Spleen (tissue), 11 donors: ENCODE data around the gene PDE6H. TPM values are rescaled to one million over a fixed set of nuclear protein-coding genes. Genes with fewer than 3 reads are reported as not detected.

Source experiments
- DNase-seq: peaks from one replicate; pipeline ENCODE4 v3.0.0-alpha.2; 2020
- H3K27ac ChIP-seq, 8 donors: fragments of 200-600 bp; sonication (generic) in 7 of 8; 1 replicate in 4 of 8; 2 replicates in 4 of 8; pipeline versions ENCODE4 v1.5.0 to v1.8.0; 2016 to 2021; ENCODE audit warnings: inconsistent platforms in 4 of 8, mild to moderate bottlenecking in 4 of 8, moderate library complexity in 1 of 8
- H3K27me3 ChIP-seq, 7 donors: fragments of 200-600 bp; sonication (generic) in 6 of 7; replicated peaks in 1 of 7; 1 replicate in 4 of 7; 2 replicates in 3 of 7; pipeline versions ENCODE4 v1.5.0 to v1.8.0; 2016 to 2021; ENCODE audit warnings: inconsistent platforms in 3 of 7, mild to moderate bottlenecking in 1 of 7
- H3K36me3 ChIP-seq, 6 donors: fragments of 200-600 bp; sonication (generic) in 5 of 6; 1 replicate in 4 of 6; 2 replicates in 2 of 6; pipeline versions ENCODE4 v1.5.0 to v1.8.0; 2016 to 2021; ENCODE audit warnings: inconsistent platforms in 2 of 6
- H3K4me1 ChIP-seq, 6 donors: fragments of 200-600 bp; sonication (generic) in 5 of 6; 1 replicate in 3 of 6; 2 replicates in 3 of 6; pipeline versions ENCODE4 v1.5.0 to v1.8.0; 2016 to 2021; ENCODE audit warnings: inconsistent platforms in 3 of 6
- H3K4me3 ChIP-seq, 8 donors: fragments of 200-600 bp; sonication (generic) in 7 of 8; 1 replicate in 4 of 8; 2 replicates in 4 of 8; pipeline versions ENCODE4 v1.5.0 to v1.8.0; 2016 to 2021; ENCODE audit warnings: inconsistent platforms in 4 of 8, mild to moderate bottlenecking in 4 of 8, moderate library complexity in 2 of 8
- H3K9me3 ChIP-seq, 8 donors: fragments of 200-600 bp; sonication (generic) in 7 of 8; 1 replicate in 4 of 8; 2 replicates in 4 of 8; pipeline versions ENCODE4 v1.5.0 to v1.8.0; 2016 to 2021; ENCODE audit warnings: inconsistent platforms in 4 of 8
- CTCF ChIP-seq, 11 experiments: fragments of 200-600 bp in 7 of 11; fragments of 450-650 bp in 4 of 11; sonication (generic) in 4 of 11; IDR thresholded peaks in 8 of 11; conservative IDR thresholded peaks in 3 of 11; 1 replicate in 7 of 11; 2 replicates in 4 of 11; pipeline versions ENCODE4 v1.4.0 to v1.8.0; 2016 to 2021; ENCODE audit warnings: antibody characterized with exemption in 11 of 11, inconsistent platforms in 4 of 11, mild to moderate bottlenecking in 1 of 11
- POLR2A ChIP-seq, 3 donors: fragments of 450-650 bp; IDR thresholded peaks; one replicate each; pipeline ENCODE4 v1.5.1; 2017; ENCODE audit warnings: antibody characterized with exemption in 3 of 3, mild to moderate bottlenecking in 1 of 3
- POLR2AphosphoS5 ChIP-seq, 3 donors: sonication (generic); formaldehyde crosslinking; IDR thresholded peaks; one replicate each; pipeline ENCODE4 v1.5.1; 2017; ENCODE audit warnings: antibody characterized with exemption in 3 of 3
- WGBS, 5 donors: extraction: QIAGEN DNeasy Blood & Tissue Kit in 3 of 5; methylation state at CpG; one replicate each; pipeline versions ENCODE4 v1.1.5 to v1.1.7; 2013 to 2018; 5-methylcytosine and 5-hydroxymethylcytosine counted together
- intact Hi-C: fragments of 100-400 bp; cut with DNase I; formaldehyde crosslinking; loops from one replicate; pipeline ENCODE4 v1.15.0; 2023; ENCODE audit warnings: low total_unique reads
- polyA plus RNA-seq, 3 donors: library from polyadenylated mRNA; stranded (reverse); fragments of 200-250 nt; gene quantifications; one replicate each; pipeline ENCODE4 v1.2.1, GENCODE V29; 2013
- total RNA-seq, 7 donors: library from RNA; depleted of rRNA in 3 of 7; stranded (reverse); fragments of >200 nt in 3 of 7; fragmentation: NEBNext Ultra II Directional in 4 of 7; extraction: Animal tissue kit (Norgen Biotek cat#: 25700) in 4 of 7; gene quantifications; one replicate each; pipeline versions ENCODE4 v1.1.0 to v1.2.1, GENCODE V29; 2016 to 2021
- donor health status: healthy with polysubstance abuse.
- donor health status: DM: no; HTN: no; CAD: no; lungs with moderate emphysema.
- donor health status: DM: no; HTN: no; CAD: no.
- donor health status: Bipolar disorder and iron deficiency.
- donor health status: healthy.
- donor health status: DM: no; HTN: no; CAD: no.
- donor health status: DM: yes; HTN: yes; CAD: no.

The PDE6H gene
- total and polyA plus RNA-seq, 10 donors, result 0.37 to 2.6 (median 0.51) TPM; not detected in 7

GRCh38 chr12:14946162-14946561 lies 26.7 kb upstream of the PDE6H start:
- Histone ChIP-seq H3K9me3 (no peaks in the 10 kb centered on the region), H3K36me3 (peaks cover 2 to 100% (median 81%) of the 10 kb centered on the region in 6 donors), H3K27me3 (no peaks in the 10 kb centered on the region), H3K4me1 (peaks cover 28 to 70% (median 47%) of the 10 kb centered on the region in 6 donors), H3K27ac (peak overlapping the region in 7 of 8 donors; percentile 10 to 94 (median 66)), H3K4me3 (no peak overlapping the region)
- 81 to 88% (median 83%) methylated on average over 2 of the region's 2 CpGs for WGBS, 5 donors
- TF ChIP-seq POLR2AphosphoS5 (IDR thresholded peaks at IDR 0.05) (no peak), POLR2A (IDR thresholded peaks at IDR 0.05) (no peak), CTCF (IDR thresholded peaks at IDR 0.05 in 8 of 11, conservative IDR thresholded peaks at IDR 0.05 in 3 of 11) (no peak)
- intact Hi-C loops, result no loop called here
- no peak for DNase-seq

GRCh38 chr12:14946861-14947260 lies 26.0 kb upstream of the PDE6H start:
- TF ChIP-seq POLR2A (IDR thresholded peaks at IDR 0.05), result no peak
- TF ChIP-seq POLR2AphosphoS5 (IDR thresholded peaks at IDR 0.05), result no peak
- no peak for TF ChIP-seq CTCF (IDR thresholded peaks at IDR 0.05 in 8 of 11, conservative IDR thresholded peaks at IDR 0.05 in 3 of 11)
- Histone ChIP-seq H3K4me1 (peaks cover 35 to 77% (median 54%) of the 10 kb centered on the region in 6 donors), H3K27me3 (no peaks in the 10 kb centered on the region), H3K9me3 (no peaks in the 10 kb centered on the region), H3K4me3 (no peak overlapping the region), H3K27ac (peak overlapping the region in 7 of 8 donors; percentile 10 to 94 (median 66)), H3K36me3 (peaks cover 2 to 97% (median 75%) of the 10 kb centered on the region in 6 donors)
- WGBS, 5 donors, result 89 to 100% (median 97%) methylated on average over 1 of the region's 1 CpG
- intact Hi-C loops, result no loop called here
- no peak for DNase-seq

- H3K4me3 ChIP-seq, result peak overlapping the region in 4 of 8 donors; percentile 4 to 61 (median 7)
- no peaks in the 10 kb centered on the region for H3K27me3 ChIP-seq
- TF ChIP-seq CTCF (IDR thresholded peaks at IDR 0.05 in 8 of 11, conservative IDR thresholded peaks at IDR 0.05 in 3 of 11), result no peak
- no peak for TF ChIP-seq POLR2A (IDR thresholded peaks at IDR 0.05)
- TF ChIP-seq POLR2AphosphoS5 (IDR thresholded peaks at IDR 0.05), result peak in 1 of 3 donors; percentile 89
- peaks cover 52 to 95% (median 73%) of the 10 kb centered on the region in 6 donors for H3K4me1 ChIP-seq
- H3K27ac ChIP-seq, result peak overlapping the region; percentile 0 to 94 (median 88)
- intact Hi-C loops, result no loop called here
- no peak for DNase-seq
- WGBS, 5 donors, result 0 to 5% (median 4%) methylated on average over 3 of the region's 3 CpGs
- H3K9me3 ChIP-seq, result no peaks in the 10 kb centered on the region
- H3K36me3 ChIP-seq, result peaks cover 2 to 79% (median 57%) of the 10 kb centered on the region in 6 donors
Observed at GRCh38 chr12:14948672-14949071, 24.2 kb upstream of the PDE6H start.

DNA sequence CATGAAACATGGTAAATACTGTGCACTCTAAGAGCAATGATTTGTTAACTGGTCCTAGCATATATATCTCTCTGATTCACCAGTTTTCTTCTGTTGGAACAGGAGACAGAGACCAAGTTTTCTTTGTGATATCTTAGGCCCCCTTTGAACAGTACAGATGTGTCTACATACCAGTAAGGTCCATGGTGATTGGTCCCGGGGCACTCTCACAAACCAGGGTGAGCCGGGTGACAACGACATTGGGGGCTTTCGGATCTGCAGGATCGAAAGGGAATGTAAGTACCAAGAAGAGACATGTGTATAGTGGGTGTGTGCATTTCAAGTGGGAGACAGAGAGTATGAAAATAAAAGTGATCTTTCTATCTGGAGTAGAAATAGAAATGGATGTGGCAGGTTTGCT lies 23.2 kb upstream of the PDE6H start:
- Histone ChIP-seq H3K27ac (peak overlapping the region; percentile 0 to 94 (median 88)), H3K36me3 (peaks cover 2 to 77% (median 49%) of the 10 kb centered on the region in 6 donors), H3K4me1 (peaks cover 61 to 100% (median 82%) of the 10 kb centered on the region in 6 donors), H3K27me3 (no peaks in the 10 kb centered on the region), H3K9me3 (no peaks in the 10 kb centered on the region), H3K4me3 (peak overlapping the region in 1 of 8 donors; percentile 61)
- intact Hi-C loops, result no loop called here
- TF ChIP-seq POLR2A (IDR thresholded peaks at IDR 0.05) (no peak), POLR2AphosphoS5 (IDR thresholded peaks at IDR 0.05) (peak in 1 of 3 donors; percentile 12), CTCF (IDR thresholded peaks at IDR 0.05 in 8 of 11, conservative IDR thresholded peaks at IDR 0.05 in 3 of 11) (no peak)
- no peak for DNase-seq
- WGBS, 5 donors, result 84 to 95% (median 92%) methylated on average over 5 of the region's 5 CpGs
